RWPE2 (cell line): Measurements from ENCODE around the gene GOLGA7B.
"Not testable (repeated sequence)": the region's sequence is repeated elsewhere in the genome, so short reads cannot be mapped to it uniquely, and the experiment has no call there.

Source experiments
- ATAC-seq: fragments of 200-7000 bp; cut with Tn5 transposase; 3 replicates; pipeline ENCODE4 v1.9.1; 2021; ENCODE audit warnings: low read depth
- DNase-seq: peaks from one replicate; pipeline ENCODE4 v3.0.0-alpha.2; 2020; ENCODE audit warnings: low spot score
- H3K27ac ChIP-seq: fragments of 450-650 bp; 2 replicates; pipeline ENCODE4 v1.5.1; 2017; ENCODE audit warnings: mild to moderate bottlenecking; ENCODE audit not compliant: poor library complexity, severe bottlenecking
- H3K27me3 ChIP-seq: fragments of 250-450 bp; sonication (Bioruptor Pico); 2 replicates; pipeline ENCODE4 v1.5.1; 2021; ENCODE audit warnings: mild to moderate bottlenecking, moderate library complexity; ENCODE audit not compliant: insufficient read depth, poor library complexity, severe bottlenecking
- H3K36me3 ChIP-seq: fragments of 250-450 bp; sonication (Bioruptor Pico); 2 replicates; pipeline ENCODE4 v1.5.1; 2020; ENCODE audit warnings: low read depth, mild to moderate bottlenecking, moderate library complexity
- H3K4me1 ChIP-seq: fragments of 250-450 bp; sonication (Bioruptor Pico); 2 replicates; pipeline ENCODE4 v1.5.1; 2021; ENCODE audit warnings: mild to moderate bottlenecking, moderate library complexity; ENCODE audit not compliant: insufficient read depth, poor library complexity, severe bottlenecking
- H3K4me3 ChIP-seq: fragments of 250-450 bp; sonication (Bioruptor Pico); 2 replicates; pipeline ENCODE4 v1.5.1; 2021; ENCODE audit warnings: mild to moderate bottlenecking, moderate library complexity; ENCODE audit not compliant: severe bottlenecking
- H3K9me3 ChIP-seq: fragments of 250-450 bp; sonication (Bioruptor Pico); 2 replicates; pipeline ENCODE4 v1.5.1; 2021; ENCODE audit warnings: mild to moderate bottlenecking, moderate library complexity; ENCODE audit not compliant: severe bottlenecking
- TF ChIP-seq, protein P1 (sequence below): fragments of 450-650 bp; IDR thresholded peaks from one replicate; pipeline ENCODE4 v1.5.1; 2017; ENCODE audit warnings: mild to moderate bottlenecking, moderate library complexity; ENCODE audit not compliant: poor library complexity, severe bottlenecking

The GOLGA7B gene

DNA sequence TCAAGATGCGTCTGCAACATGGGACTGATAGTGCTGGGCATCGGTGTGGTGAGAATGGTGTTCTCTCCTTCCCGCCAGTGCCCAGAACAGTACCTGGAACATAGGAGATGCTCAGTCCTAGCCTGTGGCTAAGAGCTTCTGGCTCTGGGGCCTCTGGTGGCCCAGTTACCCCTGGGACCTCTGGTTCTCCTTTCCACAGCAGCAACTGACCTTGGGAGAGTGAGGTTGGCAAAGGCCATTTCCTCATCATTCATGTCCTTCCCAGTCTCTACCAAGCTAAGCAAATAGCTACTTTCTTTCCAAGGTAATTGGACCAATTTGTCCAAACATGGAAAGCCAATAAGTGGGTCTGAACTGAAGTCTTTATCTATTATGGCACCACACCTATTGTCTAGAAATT, 11.6 kb upstream of the GOLGA7B start:
- Histone ChIP-seq H3K9me3 (no peaks in the 10 kb centered on the region), H3K27ac (no peak overlapping the region), H3K27me3 (peaks cover 3% of the 10 kb centered on the region), H3K4me1 (peaks cover 9% of the 10 kb centered on the region), H3K4me3 (no peak overlapping the region), H3K36me3 (no peaks in the 10 kb centered on the region)
- TF ChIP-seq, protein P1, sequence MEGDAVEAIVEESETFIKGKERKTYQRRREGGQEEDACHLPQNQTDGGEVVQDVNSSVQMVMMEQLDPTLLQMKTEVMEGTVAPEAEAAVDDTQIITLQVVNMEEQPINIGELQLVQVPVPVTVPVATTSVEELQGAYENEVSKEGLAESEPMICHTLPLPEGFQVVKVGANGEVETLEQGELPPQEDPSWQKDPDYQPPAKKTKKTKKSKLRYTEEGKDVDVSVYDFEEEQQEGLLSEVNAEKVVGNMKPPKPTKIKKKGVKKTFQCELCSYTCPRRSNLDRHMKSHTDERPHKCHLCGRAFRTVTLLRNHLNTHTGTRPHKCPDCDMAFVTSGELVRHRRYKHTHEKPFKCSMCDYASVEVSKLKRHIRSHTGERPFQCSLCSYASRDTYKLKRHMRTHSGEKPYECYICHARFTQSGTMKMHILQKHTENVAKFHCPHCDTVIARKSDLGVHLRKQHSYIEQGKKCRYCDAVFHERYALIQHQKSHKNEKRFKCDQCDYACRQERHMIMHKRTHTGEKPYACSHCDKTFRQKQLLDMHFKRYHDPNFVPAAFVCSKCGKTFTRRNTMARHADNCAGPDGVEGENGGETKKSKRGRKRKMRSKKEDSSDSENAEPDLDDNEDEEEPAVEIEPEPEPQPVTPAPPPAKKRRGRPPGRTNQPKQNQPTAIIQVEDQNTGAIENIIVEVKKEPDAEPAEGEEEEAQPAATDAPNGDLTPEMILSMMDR: no peak
- DNase-seq (no peak), ATAC-seq (no peak)

DNA sequence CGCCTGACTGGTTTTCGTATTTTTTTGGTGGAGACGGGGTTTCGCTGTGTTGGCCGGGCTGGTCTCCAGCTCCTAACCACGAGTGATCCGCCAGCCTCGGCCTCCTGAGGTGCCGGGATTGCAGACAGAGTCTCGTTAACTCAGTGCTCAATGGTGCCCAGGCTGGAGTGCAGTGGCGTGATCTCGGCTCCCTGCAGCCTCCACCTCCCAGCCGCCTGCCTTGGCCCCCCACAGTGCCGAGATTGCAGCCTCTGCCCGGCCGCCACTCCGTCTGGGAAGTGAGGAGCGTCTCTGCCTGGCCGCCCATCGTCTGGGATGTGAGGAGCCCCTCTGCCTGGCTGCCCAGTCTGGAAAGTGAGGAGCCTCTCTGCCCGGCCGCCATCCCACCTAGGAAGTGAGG, 8.5 kb upstream of the GOLGA7B start:
- H3K27ac ChIP-seq, H3K27me3 ChIP-seq, H3K9me3 ChIP-seq, DNase-seq, H3K4me3 ChIP-seq, H3K36me3 ChIP-seq, H3K4me1 ChIP-seq, ATAC-seq: not testable (repeated sequence)

DNA sequence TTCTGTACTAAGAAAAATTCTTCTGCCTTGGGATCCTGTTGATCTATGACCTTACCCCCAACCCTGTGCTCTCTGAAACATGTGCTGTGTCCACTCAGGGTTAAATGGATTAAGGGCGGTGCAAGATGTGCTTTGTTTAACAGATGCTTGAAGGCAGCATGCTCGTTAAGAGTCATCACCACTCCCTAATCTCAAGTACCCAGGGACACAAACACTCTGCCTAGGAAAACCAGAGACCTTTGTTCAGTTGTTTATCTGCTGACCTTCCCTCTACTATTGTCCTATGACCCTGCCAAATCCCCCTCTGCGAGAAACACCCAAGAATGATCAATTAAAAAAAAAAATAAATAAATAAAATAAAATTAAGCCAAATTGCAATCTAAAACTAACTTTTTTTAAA, 7.5 kb upstream of the GOLGA7B start:
- not testable (repeated sequence) for H3K36me3 ChIP-seq, H3K4me3 ChIP-seq, ATAC-seq, DNase-seq, H3K27me3 ChIP-seq, H3K4me1 ChIP-seq, H3K27ac ChIP-seq, H3K9me3 ChIP-seq

DNA sequence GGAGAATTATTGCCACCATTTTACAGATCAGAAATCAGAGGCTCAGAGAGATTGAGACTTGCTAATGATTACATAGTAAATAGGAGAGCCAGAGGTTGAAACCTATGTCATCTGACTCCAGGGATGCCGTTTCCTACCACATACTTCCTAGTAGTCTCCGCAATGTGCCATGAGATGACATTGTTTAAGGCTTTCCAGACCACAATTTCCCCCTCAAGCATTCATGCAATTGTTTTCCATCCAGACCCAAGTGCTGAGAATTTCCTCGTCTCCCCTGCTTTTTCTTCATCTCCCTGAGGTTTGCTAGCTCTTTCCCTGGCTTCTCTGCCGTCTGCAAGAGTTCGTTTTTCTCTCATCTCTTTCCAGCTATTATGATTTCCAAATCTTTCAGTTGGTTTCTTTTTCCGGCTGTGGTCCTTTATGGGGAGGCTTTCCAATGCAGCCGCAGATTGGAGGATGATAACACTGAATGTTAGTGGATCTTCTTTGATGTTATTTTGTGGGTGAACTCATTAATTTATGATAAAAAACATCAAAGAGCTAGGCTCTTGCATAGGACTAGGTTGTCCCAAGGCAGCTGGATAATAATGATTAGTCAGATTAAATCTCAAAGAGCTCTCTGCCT, 6.9 kb upstream of the GOLGA7B start:
- Histone ChIP-seq H3K36me3 (no peaks in the 10 kb centered on the region), H3K4me1 (peaks cover 9% of the 10 kb centered on the region), H3K9me3 (no peaks in the 10 kb centered on the region), H3K27me3 (peaks cover 3% of the 10 kb centered on the region), H3K4me3 (no peak overlapping the region), H3K27ac (no peak overlapping the region)
- DNase-seq (no peak), ATAC-seq (no peak)
- TF ChIP-seq, protein P1: no peak

DNA sequence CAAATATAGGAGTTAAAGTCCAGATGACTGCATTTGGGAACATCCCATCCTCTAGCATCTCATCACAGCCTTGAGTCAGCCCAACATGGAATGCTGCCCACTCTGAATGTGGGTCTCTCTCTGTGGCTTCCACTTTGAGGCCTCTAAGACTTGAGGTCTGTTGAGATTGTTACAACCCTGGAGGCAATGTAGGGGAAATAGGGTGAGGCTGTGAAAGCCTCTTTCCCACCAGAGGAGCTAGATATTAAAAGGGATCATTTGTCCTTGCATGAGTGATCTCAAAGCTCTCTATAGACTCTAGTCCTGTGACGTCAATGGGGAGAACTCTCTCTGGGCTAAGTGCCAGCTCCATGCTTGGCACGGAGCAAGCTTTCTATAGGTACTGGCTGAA, 6.4 kb upstream of the GOLGA7B start:
- TF ChIP-seq, protein P1: no peak
- Histone ChIP-seq H3K4me3 (no peak overlapping the region), H3K9me3 (no peaks in the 10 kb centered on the region), H3K4me1 (peaks cover 9% of the 10 kb centered on the region), H3K36me3 (no peaks in the 10 kb centered on the region), H3K27me3 (peaks cover 3% of the 10 kb centered on the region), H3K27ac (no peak overlapping the region)
- ATAC-seq (no peak), DNase-seq (no peak)

DNA sequence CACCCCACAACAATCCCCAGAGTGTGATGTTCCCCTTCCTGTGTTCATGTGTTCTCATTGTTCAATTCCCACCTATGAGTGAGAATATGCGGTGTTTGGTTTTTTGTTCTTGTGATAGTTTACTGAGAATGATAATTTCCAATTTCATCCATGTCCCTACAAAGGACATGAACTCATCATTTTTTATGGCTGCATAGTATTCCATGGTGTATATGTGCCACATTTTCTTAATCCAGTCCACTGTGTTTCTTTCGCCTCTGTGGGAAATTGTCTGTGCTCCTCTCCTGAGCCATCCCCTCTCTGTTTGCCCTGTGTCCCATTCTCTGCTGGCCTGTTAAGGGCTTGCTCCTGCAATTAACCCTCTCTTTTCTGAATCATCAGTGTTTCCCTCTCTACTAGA, 5.7 kb upstream of the GOLGA7B start:
- DNase-seq, ATAC-seq: not testable (repeated sequence)

More for the DNA sequence above, 5.7 kb upstream of the GOLGA7B start:
- not testable (repeated sequence) for H3K27me3 ChIP-seq, H3K27ac ChIP-seq, H3K36me3 ChIP-seq, H3K4me1 ChIP-seq, H3K9me3 ChIP-seq, H3K4me3 ChIP-seq
